DND-41 (cell line): Measurements from ENCODE around the gene ZNF581.

Source experiments
- ATAC-seq: fragments of 200-7000 bp; cut with Tn5 transposase; 3 replicates; pipeline ENCODE4 v1.9.1; 2021; ENCODE audit warnings: low read depth; ENCODE audit not compliant: insufficient read depth
- DNase-seq: peaks from one replicate; pipeline ENCODE4 v3.0.0-alpha.2; 2020
- H2AFZ ChIP-seq: 2 replicates; pipeline ENCODE4 v1.6.0; 2012; ENCODE audit warnings: low read depth, low read length
- H3K27ac ChIP-seq: 2 replicates; pipeline ENCODE4 v1.5.1; 2012; ENCODE audit warnings: low read length, inconsistent platforms
- H3K27me3 ChIP-seq: fragments of 200-600 bp; sonication (generic); 2 replicates; pipeline ENCODE4 v1.6.0; 2012; ENCODE audit warnings: low read length, mild to moderate bottlenecking, inconsistent platforms; ENCODE audit not compliant: insufficient read depth, poor library complexity
- H3K36me3 ChIP-seq: 2 replicates; pipeline ENCODE4 v1.5.1; 2012; ENCODE audit warnings: low read length, inconsistent platforms; ENCODE audit not compliant: insufficient read depth
- H3K4me1 ChIP-seq: 2 replicates; pipeline ENCODE4 v1.5.1; 2012; ENCODE audit warnings: mild to moderate bottlenecking, low read length; ENCODE audit not compliant: insufficient read depth
- H3K4me2 ChIP-seq: 2 replicates; pipeline ENCODE4 v1.6.0; 2012; ENCODE audit warnings: mild to moderate bottlenecking, moderate library complexity, low read length, inconsistent platforms; ENCODE audit not compliant: insufficient read depth
- H3K4me3 ChIP-seq, 2 experiments: fragments of 200-600 bp in 1 of 2; shearing (Covaris generic) in 1 of 2; 2 replicates each; pipeline ENCODE4 v1.5.1; 2012 to 2016; ENCODE audit warnings: inconsistent platforms in 2 of 2, low read length in 2 of 2, mild to moderate bottlenecking in 2 of 2, low read depth in 1 of 2, moderate library complexity in 1 of 2
- H3K79me2 ChIP-seq: 2 replicates; pipeline ENCODE4 v1.6.0; 2012; ENCODE audit warnings: low read length, inconsistent platforms; ENCODE audit not compliant: insufficient read depth
- H3K9ac ChIP-seq: 2 replicates; pipeline ENCODE4 v1.6.0; 2012; ENCODE audit warnings: low read depth, mild to moderate bottlenecking, inconsistent platforms, low read length, moderate library complexity
- H3K9me3 ChIP-seq: 2 replicates; pipeline ENCODE4 v1.5.1; 2012; ENCODE audit warnings: low read length, moderate library complexity, mild to moderate bottlenecking, inconsistent platforms; ENCODE audit not compliant: insufficient read depth, severe bottlenecking
- H4K20me1 ChIP-seq: 2 replicates; pipeline ENCODE4 v1.6.0; 2012; ENCODE audit warnings: low read length; ENCODE audit not compliant: insufficient read depth
- EZH2 ChIP-seq: IDR thresholded peaks from 3 replicates; pipeline ENCODE4 v1.6.1; 2012; ENCODE audit warnings: borderline replicate concordance, low read depth, mild to moderate bottlenecking, moderate library complexity, low read length, inconsistent platforms; ENCODE audit not compliant: severe bottlenecking
- TF ChIP-seq, protein P1 (sequence below): IDR thresholded peaks from 2 replicates; pipeline ENCODE4 v1.5.1; 2012; ENCODE audit warnings: borderline replicate concordance, low read length, moderate library complexity, mild to moderate bottlenecking; ENCODE audit not compliant: poor library complexity, severe bottlenecking; ENCODE audit errors: extremely low read depth

ZNF581 gene

DNA sequence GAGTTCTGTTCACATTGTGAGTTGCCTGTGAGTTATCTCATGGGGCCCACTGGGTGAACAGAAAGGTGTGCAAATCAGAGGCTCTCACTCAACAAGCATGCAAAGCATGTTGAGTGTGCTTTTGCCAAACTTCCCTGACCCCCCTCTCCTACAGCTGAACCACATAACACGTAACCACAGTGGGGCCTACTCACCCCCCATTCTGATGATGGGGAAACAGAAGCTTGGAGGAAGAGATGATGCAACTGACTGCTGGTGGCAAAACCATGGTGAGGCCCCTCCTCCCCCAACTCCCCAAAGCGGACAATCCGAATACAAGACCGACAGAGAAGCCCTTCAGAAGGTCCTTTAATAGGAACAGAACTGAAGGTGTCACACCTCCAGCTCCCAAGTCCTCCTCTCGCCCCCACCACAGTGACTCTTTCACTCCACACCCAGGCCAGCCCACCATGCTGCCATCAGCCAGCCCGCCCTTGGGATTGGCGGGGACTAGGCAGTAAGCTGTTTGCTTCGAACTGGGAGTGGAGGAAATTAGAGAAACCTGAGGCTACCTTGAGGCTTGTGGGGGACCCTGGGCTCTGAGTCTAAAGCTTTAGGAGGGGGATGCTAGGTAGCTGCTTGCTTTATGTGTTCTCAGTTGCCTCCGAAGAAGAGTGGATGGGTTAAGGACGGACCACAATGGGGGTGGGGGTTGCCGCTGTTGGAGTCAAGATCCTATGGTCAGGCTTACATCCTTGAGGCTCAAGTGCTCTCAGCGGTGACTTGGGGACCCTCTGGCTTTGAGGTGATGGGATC is 22.8 kb upstream of the ZNF581 start:
- H3K4me2 ChIP-seq = no peak overlapping the region
- peak; percentile 59 for DNase-seq
- H3K27ac ChIP-seq = peak overlapping the region; percentile 50; the same call in 1 of the 2 replicates

DNA sequence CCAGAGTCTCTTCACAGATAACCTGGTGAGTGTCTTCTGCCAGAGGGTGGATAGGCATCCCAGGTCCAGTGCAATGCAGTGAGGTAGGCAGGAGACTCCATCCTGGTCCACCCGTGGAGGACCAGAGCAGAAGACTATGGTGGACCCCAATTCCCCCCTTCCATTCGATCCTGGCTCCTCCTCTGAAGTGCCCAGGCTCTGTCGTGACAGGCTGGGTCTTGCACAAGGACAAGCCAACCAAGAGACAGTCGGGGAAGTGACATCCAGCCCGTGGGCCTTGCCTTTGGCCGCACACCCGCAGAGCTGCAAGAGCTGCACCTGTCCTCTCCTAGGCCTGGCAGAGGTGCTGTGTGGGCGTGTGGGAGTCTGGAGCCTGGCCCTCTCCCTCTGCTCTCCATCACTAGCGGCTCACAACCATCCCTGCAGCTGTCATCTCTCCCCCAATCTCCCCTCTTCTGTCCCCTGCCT is 22.2 kb upstream of the ZNF581 start:
- Histone ChIP-seq H3K36me3 (peaks cover 22% of the 10 kb centered on the region), H3K27ac (no peak overlapping the region; the same call in 1 of the 2 replicates), H3K9me3 (no peaks in the 10 kb centered on the region), H3K4me3 (no peak overlapping the region), H3K4me1 (peaks cover 28% of the 10 kb centered on the region), H4K20me1 (no peaks in the 10 kb centered on the region), H3K9ac (no peak overlapping the region), H3K27me3 (no peaks in the 10 kb centered on the region), H3K79me2 (no peaks in the 10 kb centered on the region), H2AFZ (no peak overlapping the region), H3K4me2 (no peak overlapping the region)
- ATAC-seq (no peak), DNase-seq (no peak)
- TF ChIP-seq, protein P1, sequence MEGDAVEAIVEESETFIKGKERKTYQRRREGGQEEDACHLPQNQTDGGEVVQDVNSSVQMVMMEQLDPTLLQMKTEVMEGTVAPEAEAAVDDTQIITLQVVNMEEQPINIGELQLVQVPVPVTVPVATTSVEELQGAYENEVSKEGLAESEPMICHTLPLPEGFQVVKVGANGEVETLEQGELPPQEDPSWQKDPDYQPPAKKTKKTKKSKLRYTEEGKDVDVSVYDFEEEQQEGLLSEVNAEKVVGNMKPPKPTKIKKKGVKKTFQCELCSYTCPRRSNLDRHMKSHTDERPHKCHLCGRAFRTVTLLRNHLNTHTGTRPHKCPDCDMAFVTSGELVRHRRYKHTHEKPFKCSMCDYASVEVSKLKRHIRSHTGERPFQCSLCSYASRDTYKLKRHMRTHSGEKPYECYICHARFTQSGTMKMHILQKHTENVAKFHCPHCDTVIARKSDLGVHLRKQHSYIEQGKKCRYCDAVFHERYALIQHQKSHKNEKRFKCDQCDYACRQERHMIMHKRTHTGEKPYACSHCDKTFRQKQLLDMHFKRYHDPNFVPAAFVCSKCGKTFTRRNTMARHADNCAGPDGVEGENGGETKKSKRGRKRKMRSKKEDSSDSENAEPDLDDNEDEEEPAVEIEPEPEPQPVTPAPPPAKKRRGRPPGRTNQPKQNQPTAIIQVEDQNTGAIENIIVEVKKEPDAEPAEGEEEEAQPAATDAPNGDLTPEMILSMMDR = no peak
- TF ChIP-seq EZH2 = no peak

More for the DNA sequence above, 22.8 kb upstream of the ZNF581 start:
- Histone ChIP-seq H3K9me3 (no peaks in the 10 kb centered on the region), H3K27me3 (no peaks in the 10 kb centered on the region), H3K36me3 (peaks cover 28% of the 10 kb centered on the region), H3K4me1 (peaks cover 28% of the 10 kb centered on the region), H4K20me1 (peaks cover 3% of the 10 kb centered on the region; the same call in 1 of the 2 replicates), H2AFZ (no peak overlapping the region), H3K9ac (no peak overlapping the region; the same call in 1 of the 2 replicates), H3K4me3 (no peak overlapping the region), H3K79me2 (no peaks in the 10 kb centered on the region)
- ATAC-seq = peak; percentile 17; the same call in 1 of the 3 replicates
- TF ChIP-seq, protein P1 = no peak
- no peak for TF ChIP-seq EZH2

DNA sequence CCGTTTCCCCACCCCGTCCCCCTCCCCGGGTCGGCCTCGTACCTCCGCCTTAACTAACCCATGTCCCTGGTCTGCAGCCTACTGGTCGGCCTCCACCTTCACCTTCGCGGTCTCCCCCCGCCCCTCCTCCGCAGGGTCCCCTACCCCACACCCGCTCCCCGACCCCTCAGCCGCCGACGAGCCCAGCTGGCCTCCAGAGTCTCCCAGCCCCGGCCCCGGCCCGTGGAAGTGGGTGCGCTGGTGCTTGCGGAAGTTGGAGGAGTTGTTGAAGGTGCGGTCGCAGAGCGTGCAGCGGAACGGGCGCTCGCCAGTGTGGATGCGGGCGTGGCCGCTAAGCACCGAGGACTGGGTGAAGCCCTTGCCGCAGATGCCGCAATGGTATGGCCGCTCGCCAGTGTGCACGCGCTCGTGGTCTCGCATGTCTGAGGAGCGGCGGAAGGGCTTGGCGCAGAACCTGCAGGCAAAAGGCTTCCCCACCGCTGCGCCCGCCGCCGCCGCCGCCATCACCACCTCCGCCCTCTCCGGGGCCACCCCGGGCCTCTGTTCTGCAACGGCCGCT is 21.7 kb upstream of the ZNF581 start:
- TF ChIP-seq, protein P1 = no peak
- no peak for TF ChIP-seq EZH2
- DNase-seq = no peak
- ATAC-seq = no peak
- Histone ChIP-seq H3K9ac (no peak overlapping the region), H3K36me3 (peaks cover 17% of the 10 kb centered on the region), H3K4me2 (no peak overlapping the region), H3K27ac (no peak overlapping the region), H2AFZ (no peak overlapping the region), H3K79me2 (no peaks in the 10 kb centered on the region), H4K20me1 (no peaks in the 10 kb centered on the region), H3K9me3 (no peaks in the 10 kb centered on the region), H3K4me1 (peaks cover 28% of the 10 kb centered on the region), H3K27me3 (no peaks in the 10 kb centered on the region), H3K4me3 (no peak overlapping the region)
